Measurements from ENCODE around the gene AKR1A1.
"Not testable (repeated sequence)": the region's sequence is repeated elsewhere in the genome, so short reads cannot be mapped to it uniquely, and the experiment has no call there.

AKR1A1 gene

DNA sequence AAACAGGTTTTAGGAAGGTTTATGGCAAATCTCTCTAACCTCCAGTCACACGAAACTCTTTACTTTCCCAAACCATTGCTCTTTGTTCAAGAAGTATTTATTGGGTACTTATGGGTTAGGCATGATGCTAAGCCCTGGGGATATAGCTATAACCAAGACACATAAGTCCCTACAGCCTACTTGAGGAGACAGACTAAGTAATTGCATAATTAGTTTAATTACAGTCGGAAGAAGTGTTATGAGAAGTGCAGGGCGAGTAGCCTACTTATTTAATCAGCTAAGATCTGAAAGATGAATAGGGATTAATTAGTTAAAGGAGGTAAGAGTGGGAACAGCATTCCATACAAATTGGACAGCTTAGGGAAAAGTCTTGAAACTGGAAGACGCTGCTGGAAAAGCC lies 20.0 kb downstream of the AKR1A1 start:
- DNase-seq, result no peak

DNA sequence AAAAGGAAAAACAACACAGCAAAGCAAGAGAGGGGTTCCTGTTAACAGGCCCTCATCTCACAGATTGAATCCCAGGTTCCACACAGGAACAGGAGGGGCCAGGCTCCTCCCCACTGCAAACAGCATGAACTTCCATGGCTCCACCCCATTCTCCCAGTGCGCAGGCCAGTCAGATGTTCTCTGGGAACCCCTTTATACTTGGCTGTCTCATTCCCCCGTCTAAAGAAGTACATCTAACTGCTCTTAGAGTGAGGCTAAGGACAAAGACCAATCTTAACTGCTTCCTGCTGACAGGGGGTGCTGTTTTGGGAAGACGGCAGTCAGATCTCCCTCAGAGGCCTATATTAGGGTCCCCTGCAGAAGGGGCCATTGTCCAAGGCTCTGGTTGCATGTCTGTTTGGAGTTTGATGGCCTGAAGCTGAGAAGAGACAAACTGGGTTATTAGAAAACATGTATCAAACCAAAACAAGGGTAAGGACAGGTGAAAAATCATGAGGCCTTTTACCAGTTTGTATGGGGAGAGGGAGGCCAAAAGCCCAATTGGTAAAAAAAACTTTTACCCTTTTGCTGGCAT lies 22.7 kb downstream of the AKR1A1 start:
- DNase-seq, result no peak

DNA sequence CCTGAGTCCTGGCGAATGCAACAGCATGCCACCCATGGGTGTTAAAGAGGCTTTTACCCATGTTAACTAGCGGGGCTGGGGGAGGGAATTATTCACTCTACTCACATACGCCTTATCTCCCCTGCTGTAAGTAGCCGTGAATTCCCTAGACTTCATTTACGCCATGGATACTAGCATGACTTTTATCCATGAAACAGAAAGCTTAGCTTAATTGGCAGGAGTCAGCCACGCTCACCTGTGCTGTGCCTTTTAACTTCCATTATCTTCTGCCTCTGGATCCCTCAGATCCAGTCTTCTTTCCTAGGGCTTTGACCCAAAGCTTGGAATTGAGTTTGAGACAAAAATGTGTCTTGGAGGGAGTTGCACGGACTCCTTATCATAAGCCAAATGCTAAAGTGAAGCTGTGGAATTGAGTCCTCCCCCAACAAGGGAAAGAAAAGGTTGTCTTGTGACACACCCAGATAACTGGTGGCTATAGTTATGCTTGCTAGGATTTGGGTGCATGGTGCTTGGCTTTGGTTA lies 23.5 kb downstream of the AKR1A1 start:
- no peak for DNase-seq

DNA sequence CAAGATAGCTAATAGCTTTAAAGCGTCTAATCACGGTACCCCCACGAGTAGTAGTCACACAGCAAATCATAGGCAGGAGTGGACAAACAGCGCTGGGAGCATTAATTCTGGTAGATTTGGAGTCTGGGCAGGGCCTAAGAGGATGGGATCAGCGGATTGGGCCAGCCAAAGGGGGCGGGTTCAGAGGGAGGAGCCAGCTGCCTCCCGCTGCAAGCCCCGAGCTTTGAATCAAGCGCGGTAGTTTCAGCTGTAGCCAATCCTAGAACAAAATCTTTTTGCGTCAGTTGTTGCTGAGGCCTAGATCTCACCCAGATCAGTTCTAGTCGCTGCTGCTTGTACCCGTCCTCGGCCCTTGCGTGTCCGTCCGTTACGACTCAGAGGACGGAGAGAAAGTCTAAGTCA lies 32.6 kb downstream of the AKR1A1 start:
- peak; percentile 94 for DNase-seq

DNA sequence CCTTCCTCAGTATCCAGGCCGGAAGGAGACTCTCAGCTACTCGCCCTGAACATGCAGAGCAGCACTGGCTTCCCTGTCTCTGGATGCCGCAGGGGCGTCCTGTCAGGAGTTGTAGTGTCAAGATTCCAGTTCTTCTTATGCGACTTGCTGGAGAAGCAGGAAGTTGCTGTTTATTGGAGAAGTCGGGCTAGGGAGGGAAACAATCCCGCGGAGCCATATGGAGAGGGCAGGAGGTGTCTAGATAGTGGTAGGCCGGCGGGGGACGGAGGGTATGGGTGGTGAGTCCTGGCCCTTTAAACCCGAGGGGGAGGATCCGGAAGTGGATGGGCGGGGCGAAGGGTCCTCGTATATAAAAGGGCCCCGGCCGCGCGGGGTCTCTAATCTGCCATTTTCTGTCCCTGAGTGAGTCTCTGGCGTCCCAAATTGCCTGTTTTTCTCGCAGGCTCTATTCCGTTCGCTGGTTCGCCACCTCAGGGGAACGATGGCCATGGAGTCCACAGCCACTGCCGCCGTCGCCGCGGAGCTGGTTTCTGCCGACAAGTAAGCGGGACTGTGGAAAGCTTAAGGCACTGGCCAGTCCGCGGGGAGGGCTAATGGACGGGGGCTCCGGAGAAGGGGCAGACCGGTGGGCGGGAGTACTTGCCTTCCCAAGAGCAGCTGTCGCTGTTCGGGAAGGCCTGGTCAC lies 33.2 kb downstream of the AKR1A1 start, which contains the start of gene NASP:
TSS of gene NASP (plus strand) at position 376 of the 685 bp plus-strand sequence. CDS start at position 482, 106 bp downstream.
- peak; percentile 98 for DNase-seq

DNA sequence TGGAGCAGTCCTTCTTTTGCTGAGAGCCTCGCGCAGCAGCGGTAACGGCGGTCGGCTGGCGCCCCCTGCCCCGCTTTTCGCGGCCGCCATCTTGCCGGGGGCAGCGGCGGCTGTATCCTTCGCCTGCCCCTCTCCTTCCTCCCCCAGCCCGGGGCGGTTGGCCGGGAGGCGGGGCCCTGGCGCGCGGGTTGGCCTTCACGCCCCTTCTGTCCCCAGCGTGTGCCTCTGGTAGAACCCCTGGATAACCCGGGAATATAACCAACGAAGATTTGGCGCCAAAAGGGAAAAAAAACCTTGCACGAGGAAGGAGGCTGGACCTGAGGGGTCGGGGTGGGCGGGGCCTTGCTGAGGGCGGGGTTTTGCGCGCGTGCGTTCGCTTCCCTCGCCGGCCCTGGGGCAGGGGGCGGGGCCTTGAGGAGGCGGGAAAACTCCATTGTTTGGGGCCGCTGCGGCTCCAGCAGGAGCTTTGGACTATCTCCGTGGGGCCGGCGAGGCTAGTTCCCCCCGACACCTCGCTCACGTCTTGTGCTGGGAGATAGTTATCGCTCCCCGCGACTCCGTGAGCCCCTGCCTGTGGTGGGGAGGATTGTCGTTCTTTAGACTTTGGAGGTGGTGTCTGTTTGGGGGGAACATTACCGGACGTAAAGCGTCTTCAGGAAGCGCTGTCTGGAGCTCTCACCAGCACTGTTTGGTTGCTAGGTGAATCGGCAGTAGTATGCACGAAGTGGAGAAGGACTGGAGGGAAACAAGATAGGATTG lies 33.9 kb downstream of the AKR1A1 start:
- peak; percentile 95 for DNase-seq

DNA sequence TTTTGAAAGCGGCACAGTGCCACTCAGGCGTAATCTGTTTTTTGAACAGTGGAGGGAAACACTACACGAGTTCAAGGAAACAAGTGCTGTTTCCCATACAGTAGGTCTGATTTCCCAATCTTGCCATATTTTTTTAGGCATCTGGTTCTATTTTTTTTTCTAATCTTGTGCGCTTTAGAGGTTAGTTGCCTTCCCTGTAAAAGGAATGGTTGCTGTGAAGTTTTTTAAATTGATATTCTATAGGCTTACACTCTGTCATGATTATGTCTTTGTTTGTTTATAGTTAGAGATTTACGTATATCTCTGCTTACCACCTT lies 34.4 kb downstream of the AKR1A1 start:
- DNase-seq, result no peak

DNA sequence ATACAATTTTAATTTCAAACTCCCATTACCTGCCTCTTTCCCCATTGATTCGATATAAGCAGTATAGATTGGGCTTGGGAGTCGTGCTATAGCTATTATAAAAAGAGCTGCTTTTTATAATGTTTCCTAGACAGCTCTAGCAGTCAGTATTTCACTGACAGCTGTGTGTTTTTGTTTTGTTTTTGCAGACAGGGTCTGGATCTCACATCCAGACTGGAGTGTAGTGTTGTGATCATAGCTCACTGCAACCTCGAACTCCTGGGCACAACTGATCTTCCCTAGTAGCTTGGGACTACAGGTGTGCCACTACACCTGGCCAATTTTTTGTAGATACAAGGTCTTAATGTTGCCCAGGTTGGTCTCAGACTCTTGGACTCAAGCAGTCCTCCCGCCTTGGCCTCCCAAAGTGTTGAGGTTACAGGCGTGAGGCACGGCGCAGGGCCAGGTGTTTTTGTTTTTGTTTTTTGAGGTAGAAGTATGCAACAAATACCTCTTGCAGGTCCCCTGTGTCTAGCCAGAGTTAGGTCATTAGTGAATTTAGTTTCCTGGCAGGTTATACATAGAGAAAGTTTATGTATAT lies 35.0 kb downstream of the AKR1A1 start:
- DNase-seq, result no peak

DNA sequence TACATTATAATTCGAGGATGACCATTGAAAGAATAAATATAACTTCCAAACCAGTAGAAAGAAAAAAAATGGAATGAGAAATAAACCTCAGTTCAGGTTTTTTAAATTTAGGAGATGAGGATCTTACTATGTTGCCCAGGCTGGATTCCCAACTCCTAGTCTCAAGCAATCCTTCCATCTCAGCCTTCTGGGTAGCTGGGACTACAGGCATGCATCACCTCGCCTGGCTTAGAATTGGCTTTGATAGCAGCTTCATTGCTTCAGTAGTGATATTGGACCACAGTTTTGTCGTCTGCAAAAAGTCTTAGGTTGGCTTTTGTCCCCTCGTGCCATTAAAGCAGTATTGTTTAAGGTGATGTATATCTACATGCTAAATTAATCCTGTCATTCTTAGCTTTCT lies 36.1 kb downstream of the AKR1A1 start:
- DNase-seq, result no peak

DNA sequence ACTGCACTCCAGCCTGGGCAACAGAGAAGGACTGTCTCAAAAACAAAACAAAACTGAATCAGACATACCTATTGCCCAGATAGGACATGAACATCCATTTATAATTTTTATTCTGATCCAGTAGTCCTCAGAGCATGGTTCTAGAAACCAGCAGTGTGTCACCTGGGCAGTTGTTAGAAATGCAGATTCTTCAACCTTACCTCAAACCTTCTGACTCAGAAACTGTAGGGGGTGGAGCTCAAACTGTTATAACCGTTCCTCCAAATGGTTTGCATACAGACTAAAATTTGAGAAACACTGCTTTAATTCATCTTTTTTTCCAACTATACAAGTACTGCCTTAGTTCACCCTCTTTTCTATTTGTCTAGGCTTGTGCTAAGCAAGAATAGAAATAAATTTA lies 39.2 kb downstream of the AKR1A1 start:
- no peak for DNase-seq

DNA sequence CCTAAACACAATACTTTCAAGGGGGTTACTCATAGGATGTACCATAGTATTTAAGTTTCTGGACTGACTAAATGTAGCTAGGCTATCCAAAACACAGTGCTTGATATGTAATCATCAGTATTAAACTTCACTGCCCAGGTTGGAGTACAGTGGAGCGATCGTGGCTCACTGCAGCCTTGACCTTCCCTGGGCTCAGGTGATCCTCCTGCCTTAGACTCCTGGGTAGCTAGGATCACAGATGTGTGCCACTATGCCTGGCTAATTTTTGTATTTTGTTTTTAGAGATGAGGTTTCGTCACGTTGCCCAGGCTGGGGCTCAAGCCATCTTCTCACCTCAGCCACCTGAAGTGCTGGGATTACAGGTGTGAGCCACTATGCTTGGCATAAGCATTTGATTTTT lies 43.8 kb downstream of the AKR1A1 start:
- no peak for DNase-seq

DNA sequence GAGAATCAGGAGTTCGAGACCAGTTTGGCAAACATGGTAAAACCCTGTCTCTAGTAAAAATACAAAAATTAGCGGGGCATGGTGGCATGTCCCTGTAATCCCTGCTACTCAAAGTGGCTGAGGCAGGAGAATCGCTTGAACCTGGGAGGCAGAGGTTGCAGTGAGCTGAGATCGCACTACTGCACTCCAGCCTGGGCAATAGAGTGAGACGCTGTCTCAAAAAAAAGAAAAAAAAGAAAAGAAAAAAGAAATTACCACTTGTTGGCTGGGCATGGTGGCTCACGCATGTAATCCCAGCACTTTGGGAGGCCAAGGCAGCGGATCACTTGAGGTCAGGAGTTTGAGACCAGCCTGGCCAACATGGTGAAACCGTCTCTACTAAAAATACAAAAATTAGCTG lies 46.1 kb downstream of the AKR1A1 start:
- not testable (repeated sequence) for DNase-seq

DNA sequence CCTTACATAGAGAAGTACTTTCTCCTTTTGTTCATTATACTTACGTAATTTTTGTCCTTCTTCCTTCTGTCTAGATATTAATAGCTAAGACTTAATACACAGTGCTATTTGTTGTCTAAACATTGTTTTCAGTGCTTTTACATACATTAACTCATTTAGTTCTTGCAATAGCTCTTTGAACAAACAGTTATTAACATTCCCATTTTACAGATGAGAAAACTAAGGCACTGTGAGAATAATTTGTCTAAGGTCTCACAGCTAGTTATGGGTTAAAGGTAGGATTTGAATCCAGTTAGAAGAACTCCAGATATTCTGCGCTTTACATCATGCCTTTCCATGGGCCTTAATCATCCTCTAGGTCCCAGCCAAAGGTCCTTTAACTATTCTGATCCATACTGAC lies 53.6 kb downstream of the AKR1A1 start:
- DNase-seq, result no peak

DNA sequence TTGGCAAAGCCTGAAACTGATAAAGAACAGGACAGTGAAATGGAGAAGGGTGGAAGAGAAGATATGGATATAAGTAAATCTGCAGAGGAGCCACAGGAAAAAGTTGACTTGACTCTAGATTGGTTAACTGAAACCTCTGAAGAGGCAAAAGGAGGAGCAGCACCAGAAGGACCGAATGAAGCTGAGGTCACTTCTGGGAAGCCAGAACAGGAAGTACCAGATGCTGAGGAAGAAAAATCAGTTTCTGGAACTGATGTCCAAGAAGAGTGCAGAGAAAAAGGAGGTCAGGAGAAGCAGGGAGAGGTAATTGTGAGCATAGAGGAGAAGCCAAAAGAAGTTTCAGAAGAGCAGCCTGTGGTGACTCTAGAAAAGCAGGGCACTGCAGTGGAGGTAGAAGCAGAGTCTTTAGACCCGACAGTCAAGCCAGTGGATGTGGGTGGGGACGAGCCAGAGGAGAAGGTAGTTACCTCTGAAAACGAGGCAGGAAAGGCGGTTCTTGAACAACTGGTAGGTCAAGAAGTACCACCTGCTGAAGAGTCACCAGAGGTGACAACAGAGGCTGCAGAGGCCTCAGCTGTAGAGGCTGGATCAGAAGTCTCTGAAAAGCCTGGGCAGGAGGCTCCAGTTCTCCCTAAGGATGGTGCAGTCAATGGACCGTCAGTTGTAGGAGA lies 56.9 kb downstream of the AKR1A1 start:
- DNase-seq, result no peak

DNA sequence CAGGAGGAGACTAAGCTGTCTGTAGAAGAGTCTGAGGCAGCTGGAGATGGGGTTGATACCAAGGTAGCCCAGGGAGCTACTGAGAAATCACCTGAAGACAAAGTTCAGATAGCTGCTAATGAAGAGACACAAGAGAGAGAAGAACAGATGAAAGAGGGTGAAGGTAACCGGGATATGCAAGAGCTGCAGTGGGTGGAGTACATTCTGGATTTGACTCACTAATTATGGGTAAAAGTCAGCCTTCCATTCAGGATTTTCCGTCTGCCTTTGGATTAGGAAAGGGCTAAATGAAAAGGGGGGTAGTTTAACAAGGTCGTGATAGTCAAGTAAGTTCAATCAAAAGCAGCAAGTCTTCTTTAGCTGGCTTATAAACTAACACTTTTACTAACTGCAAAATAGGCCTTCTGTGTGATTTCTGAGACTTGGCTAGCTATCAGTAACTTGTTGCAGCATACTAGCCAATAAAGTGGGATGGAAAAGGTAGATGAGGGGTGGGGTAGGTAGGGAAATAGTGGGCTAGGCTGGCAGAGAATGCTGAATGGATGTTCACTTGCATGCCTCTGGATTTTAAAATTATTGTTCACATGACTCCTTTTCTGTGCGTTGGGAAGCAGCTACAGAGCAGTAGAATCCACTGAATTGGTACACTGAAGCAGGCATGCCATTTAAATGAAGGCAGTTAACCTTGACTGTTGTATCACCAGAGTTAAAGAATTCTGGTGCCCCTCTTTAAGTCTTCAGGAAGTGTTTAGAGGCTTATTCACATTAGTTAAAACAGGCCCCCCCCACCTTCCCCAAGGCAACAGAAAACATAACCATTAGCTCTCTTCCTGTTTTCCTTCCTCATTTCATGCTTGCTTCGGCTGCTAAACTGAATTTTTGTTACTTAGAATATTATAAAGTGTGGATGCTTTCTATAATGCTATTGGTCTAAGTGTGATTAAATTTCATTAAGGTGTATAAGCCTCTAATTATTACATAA lies 57.8 kb downstream of the AKR1A1 start:
- DNase-seq, result no peak

DNA sequence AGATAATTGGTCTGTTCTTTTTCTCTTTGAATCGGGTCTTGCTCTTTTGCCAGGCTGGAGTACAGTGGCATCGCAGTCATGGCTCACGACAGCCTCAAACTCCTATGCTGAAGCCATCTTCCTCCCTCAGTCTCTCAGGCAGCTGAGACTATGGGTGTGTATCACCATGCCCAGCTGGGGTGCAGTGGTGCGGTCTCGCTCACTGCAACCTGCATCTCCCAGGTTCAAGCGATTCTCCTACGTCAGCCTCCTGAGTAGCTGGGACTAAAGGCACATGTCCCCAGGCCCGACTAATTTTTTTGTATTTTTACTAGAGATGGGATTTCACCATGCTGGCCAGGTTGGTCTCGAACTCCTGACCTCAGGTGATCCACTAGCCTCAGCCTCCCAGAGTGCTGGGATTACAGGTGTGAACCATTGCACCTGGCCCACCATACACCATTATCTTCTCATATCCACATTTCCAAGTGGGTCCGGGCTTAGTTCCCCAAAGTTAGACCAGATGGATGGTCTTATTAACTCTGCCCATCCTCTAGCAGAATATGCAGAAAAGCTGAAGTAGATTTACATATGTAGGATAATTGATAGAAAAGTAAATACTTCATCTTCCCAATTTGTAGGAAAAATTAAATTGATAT lies 60.1 kb downstream of the AKR1A1 start:
- no peak for DNase-seq

DNA sequence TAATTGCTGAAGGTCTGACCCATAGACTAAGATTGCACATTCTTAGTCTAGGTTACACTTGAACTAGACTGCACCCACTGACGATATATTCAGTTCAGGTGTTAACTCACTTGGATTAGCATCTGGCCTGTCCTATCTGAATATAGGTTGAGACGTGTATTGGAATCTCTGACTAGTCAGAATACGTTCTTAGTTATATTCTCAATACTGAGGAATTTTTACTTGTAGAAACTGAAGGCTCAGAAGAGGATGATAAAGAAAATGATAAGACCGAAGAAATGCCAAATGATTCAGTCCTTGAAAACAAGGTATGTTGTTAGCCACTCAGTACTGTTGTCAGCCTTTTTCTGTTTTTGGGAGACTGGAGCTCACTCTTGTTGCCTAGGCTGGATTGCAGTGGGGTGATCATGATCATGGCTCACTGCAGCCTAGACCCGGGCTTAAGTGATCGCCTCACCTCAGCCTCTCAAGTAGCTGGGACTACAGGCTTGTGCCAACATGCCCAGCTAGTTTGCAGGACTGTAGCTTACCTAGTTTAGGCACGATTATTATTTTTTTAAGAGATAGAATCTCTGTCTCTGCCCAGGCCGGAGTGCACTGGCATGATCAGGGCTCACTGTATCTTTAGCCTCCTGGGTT lies 62.4 kb downstream of the AKR1A1 start:
- DNase-seq, result no peak

DNA sequence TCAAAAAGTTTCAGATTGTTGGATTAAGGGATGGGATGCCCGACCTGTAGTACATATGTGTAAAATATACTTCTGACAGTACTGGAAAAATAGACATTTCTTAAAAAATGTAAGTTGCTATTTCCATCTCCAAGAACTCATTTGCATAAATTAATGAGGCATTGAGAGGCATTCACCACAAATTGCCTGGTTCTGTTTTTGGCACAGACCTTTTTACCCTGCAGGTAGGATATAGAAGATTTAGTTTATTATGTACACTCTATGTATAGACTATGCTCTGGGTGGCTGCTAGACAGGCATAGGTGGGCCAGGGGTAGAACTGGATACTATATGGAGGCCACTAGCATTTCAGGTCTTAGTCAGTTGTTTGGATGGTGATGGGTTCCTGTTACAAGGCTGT lies 65.3 kb downstream of the AKR1A1 start:
- no peak for DNase-seq

DNA sequence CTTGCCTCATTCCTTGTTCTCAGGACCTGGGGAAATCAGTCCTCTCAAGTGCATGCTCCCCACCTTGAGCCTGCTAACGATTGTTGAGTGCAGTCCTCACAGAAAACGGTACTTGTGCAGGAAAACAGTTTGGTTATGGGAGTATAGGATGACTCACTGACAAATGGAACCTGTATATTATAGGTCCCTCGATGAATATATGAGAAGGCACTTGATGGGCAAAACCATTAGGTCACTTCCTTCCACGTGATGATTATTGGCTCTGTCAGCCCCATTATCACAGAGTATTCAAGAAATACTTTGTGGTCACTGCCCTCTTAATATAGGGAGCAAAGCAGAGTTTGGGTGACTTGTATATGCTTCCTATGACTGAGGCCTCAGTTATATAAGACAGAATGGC lies 67.0 kb downstream of the AKR1A1 start:
- DNase-seq, result no peak

DNA sequence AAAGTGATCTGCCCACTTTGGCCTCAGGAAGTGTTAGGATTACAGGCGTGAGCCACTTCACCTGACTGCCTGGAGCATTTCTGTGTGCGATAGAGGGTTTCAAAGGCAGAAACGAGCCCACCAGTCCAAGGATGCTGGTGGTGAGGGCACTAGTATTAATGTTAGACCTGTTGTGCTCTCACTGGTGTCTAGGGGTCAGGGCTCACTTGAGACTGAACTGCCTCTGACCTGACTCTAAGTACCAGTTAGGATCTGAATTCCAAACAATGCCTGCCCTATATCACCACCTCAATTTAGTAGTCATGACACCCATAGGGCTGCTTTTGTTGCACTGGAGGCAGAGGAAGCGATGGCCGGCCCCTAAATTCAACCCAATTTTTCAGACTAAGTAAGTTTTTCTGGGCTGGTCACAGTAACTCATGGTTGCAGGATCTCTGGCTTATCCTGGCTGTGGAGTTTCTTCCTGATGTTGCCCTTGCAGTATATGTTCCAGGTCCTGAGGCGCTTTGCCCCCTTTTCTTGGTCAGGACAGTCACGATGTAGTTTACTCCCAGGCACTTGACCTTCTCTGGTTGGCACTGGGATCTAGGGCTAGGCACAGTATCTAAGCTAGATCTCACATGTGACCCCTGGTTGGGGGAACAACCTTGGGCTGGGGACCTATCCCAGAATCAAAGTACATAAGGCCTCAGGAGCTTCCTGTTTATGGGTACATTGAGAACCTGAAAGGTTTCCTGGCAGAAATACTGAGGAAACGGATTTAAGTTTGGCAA lies 68.7 kb downstream of the AKR1A1 start:
- no peak for DNase-seq

All from right forelimb (tissue), 1 donor.